ENCODE data around the gene PHACTR3. TPM values are rescaled to one million over a fixed set of nuclear protein-coding genes. Genes with fewer than 3 reads are reported as not detected.

PHACTR3 gene
- total RNA-seq, 1 experiment from 2014 or later = not detected

- no peak for TF ChIP-seq REST (IDR thresholded peaks at IDR 0.05; ENCODE audit: low read depth)
- TF ChIP-seq EZH2 (IDR thresholded peaks at IDR 0.05) = no peak
- TF ChIP-seq TCF7L2 (IDR thresholded peaks at IDR 0.05; ENCODE audit: borderline replicate concordance, extremely low read depth, insufficient read depth, insufficient read length) = no peak
- TF ChIP-seq JUND (IDR thresholded peaks at IDR 0.05) = no peak
- TF ChIP-seq SP1 (IDR thresholded peaks at IDR 0.05; ENCODE audit: low read depth) = no peak
- no peak for TF ChIP-seq YY1 (IDR thresholded peaks at IDR 0.05; ENCODE audit: extremely low read depth, insufficient replicate concordance, low read depth, low read length)
- no peak for TF ChIP-seq CBX3 (IDR thresholded peaks at IDR 0.05; ENCODE audit: low read depth)
- TF ChIP-seq EGR1 (IDR thresholded peaks at IDR 0.05; ENCODE audit: low read depth) = no peak
- TF ChIP-seq EZH2phosphoT487 (IDR thresholded peaks at IDR 0.05; ENCODE audit: borderline replicate concordance) = no peak
- no peak for TF ChIP-seq POLR2AphosphoS5 (IDR thresholded peaks at IDR 0.05; ENCODE audit: low read depth, low read length)
These were observed 215.3 kb downstream of the PHACTR3 start (continued) for GRCh38 chr20:59819496-59820203.

Data from HCT116 (cell line).